Umbilical cord (tissue), 2 donors: Measurements from ENCODE around the gene LANCL1. TPM values are rescaled to one million over a fixed set of nuclear protein-coding genes. Genes with fewer than 3 reads are reported as not detected.
"Not testable (repeated sequence)": the region's sequence is repeated elsewhere in the genome, so short reads cannot be mapped to it uniquely, and the experiment has no call there.

Source experiments
- DNase-seq: peaks from one replicate; pipeline ENCODE4 v3.0.0-alpha.2; 2015; ENCODE audit warnings: low spot score
- total RNA-seq: library from RNA; depleted of rRNA; stranded (reverse); fragments of >200 nt; gene quantifications from one replicate; pipeline ENCODE4 v1.2.3, GENCODE V29; 2014; ENCODE audit warnings: low replicate concordance; ENCODE audit not compliant: insufficient read depth

The LANCL1 gene
- total RNA-seq, 1 donor from 2014 or later, result 30.8 TPM

DNA sequence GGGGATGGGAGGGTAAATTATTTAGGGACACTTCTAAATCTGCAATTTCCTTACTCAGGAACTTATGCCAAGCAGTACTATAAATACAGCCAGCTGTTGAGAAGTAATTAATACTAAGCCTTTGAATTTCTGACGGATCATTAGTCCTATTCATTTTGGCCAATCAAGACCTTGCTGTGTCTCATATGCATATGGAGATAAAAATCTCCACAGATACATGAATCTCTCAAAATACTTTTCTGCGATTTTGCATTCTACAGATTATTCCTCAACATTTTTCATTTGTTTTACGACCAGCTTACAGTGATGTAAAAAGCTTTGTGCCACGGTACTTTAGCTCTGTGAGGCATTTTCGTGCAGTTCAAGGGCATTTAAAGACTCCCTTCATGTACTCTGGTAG is 16.7 kb downstream of the LANCL1 start:
- no peak for DNase-seq

DNA sequence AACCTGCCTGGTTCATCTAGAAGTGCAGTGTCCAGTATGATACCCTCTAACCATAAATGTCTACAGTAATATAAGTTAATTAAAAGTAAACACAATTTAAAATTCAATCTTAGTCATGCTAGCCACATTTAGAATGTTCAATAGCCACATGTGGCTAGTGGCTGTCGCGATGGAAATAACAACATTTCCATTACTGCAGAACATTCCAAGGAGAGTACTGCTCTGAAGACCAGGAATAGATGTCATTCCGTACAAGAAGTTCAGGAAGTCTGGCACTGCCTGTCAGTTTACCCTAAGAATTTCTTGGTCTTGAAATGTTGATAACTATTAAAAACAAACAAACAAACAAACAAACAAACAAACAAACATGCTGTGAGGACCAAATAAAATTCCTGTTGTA is 17.2 kb downstream of the LANCL1 start:
- DNase-seq, result no peak

DNA sequence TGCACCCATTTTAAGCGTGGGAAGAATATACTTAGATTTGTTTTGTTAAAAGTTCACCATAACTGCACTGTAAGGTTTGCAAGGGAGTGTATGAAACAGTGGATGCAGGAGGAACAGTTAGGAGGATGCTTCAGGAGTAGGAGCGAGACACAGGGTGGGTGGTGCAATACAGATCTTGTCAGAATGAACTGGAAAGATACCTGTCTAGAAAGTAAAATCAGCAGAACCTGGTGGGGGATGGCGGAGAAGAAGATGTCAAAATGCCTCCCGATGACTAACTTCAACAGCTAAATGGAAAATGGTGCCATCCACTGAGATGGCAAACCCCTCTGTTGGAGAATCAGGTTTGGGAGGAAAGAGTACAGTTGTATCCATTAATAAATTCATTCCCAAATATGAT is 18.2 kb downstream of the LANCL1 start:
- no peak for DNase-seq

DNA sequence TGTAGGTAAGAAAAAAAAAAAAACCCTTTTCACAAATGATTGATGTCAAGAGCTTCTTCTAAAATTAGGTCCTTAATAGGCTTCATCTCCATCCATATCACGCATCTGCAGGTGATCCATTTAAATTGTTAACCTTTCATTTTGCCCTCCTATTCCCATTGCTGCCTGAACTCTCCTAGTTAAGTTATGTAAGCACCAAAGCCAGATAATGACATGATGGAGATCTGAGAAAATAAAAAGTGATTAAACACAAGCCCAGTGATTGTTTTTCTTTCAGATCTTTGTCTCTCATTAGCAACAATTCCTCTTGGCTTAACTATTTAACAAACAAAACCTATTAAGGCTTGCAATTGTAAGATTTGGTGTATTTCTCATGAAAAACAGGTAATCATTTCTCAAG is 20.0 kb downstream of the LANCL1 start:
- no peak for DNase-seq

DNA sequence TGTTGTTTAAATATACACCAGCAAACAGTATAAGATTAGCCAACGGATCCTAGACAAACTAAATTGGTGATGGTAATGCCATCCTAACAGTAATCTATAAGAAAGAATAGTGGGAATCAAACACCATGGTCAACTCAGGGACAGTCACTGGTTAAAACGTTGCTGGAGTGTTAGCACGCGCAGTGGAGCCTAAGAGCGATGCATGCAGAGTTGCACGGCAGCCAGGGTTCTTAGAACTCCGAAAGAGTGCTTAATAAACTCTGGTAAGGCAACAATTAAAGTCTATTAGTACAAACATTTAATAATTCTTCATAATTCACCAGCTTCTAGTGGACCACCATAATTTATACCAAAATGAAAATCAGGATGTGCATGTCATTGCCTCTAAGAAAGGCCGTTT is 22.2 kb downstream of the LANCL1 start:
- no peak for DNase-seq

DNA sequence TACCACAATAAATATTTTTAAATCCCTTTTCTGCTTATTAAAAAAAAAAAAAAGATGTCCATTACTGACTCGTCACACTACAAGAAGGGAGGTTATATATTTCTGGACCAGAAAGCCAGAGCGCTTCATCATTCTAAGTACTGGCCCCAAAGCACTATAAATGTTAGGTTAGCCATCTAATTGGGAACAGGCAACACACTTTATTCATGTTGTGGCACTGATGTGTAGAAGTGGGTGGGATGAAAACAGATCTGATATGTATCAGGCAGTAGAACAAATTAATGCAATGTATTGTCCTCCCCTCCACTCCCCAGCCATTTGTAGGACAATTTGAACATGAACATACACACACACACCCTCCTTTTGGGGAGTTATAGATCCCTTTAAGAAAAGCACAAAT is 24.4 kb downstream of the LANCL1 start:
- DNase-seq, result no peak

DNA sequence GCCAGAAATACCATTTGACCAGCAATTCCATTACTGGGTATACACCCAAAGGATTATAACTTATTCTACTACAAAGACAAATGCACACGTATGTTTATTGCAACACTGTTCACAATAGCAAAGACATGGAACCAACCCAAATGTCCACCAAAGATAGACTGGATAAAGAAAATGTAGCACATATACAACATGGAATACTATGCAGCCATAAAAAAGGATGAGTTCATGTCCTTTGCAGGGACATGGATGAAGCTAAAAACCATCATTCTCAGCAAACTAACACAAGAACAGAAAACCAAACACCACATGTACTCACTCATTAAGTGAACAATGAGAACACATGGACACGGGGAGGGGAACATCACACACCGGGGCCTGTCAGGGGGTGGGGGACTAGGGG is 25.6 kb downstream of the LANCL1 start:
- DNase-seq, result not testable (repeated sequence)

DNA sequence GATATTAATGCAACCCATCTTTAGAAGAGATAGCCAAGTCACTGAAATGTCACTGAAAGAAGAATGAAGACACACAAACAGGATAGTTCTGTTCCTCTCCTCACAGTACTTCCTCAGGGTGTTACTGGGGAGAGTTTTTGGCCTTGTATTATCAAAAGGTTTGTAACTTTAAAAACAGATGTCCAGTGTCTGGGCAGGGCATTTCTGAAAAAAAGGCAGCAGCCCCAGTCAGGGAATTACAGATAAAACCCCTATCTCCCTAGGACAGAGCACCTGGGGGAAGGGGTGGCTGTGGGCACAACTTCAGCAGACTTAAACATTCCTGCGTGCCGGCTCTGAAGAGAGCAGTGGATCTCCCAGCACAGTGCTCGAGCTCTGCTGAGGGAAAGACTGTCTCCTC is 30.8 kb downstream of the LANCL1 start:
- DNase-seq, result no peak

DNA sequence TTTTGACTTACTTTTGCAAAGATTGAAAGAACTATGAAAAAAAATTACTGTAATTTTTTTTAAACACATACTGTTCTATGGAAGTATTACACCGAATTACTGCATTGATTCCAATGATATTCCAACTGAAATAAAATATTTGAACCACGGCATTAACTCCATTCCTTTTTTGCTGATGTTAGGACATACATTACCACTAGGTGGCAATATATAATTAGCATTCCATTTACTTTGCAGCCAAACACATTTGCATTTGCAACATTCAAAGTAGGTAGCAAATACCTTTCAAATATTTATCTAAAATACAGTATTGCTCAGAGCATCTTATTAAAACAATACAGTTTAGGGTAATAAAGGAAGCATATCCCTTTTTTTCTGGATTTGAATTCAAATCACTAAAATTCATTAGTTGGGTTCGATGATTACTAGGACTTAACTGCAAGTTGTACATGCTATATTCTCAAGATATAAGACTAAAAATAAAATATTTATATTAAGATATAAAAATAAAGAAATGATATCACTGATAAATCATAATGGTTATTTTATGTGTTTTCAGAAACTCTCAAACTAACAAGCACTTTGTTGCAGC is 31.3 kb downstream of the LANCL1 start:
- peak; percentile 11 for DNase-seq

DNA sequence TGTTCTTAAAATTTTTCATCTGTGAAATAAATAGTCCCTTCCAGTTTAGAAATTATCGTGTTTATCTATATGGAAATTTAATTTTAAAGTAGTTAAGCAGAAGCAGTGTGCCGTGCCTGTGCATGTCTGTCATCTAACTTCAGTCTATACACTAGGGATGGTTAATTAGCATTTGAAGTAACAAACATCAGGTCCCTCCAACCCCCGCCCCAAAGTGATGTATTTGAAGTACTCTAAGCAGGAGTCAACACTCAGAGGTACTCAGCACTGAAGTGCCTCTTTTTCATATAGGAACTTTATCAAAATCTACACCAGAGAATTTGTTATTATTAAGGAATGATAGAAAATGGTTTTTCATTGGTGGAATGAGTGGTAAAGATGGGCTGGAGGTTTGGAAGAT is 33.0 kb downstream of the LANCL1 start:
- no peak for DNase-seq

DNA sequence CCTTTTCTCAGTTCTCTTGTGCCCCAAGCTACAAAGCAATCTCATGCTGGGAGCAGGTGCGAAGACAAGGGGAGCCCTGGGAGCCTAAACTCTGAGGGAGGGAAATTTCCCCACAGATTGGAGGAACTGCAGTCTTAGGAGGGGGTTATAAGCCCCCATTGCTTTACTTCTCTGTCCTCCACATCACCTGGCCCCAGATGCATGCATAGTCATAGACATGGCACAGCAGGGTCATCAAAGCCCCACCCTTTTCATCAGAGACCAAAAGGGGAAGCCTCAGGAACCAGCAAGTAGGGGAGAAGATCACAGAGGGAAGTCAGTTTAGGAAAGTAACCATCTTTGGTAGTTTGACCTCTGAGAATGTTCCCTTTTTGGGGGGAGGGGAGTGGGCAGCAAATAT is 33.7 kb downstream of the LANCL1 start:
- no peak for DNase-seq

DNA sequence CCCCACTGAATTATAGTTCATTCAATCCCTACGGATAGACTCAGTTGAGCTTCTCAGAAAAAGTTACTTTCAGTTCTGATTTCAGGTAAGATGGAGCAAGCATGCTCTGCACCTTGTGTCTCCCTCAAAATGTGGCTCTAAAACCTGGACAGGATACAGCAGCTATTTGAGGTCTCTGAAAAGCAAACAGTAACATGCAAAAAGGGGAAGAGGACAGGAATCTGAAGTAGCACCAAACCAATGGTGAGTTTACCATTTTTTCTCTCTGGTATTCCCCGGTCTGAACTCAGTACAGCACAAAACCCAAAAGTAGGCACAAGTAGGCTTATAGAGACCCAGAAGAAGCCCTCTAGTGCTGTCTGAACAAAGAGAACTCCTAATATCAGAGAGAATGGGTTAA is 34.1 kb downstream of the LANCL1 start:
- DNase-seq, result no peak

DNA sequence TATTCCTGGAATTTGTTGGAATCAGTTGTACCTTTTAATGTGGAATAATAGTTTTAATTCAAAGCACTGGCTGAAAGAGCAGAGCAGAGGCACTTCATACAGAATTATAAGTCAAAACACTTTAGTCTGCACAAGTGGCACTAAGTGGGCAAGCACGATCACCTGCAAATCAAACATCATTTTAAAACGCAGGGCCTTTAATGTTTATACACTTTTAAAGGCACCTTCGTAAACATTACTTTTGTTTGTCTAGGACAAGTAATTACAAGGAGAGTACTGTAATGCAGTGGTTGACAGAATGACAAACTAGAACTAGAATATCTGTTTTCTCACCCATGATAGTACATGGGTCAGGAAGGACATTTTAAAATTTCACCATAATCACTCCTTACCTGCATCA is 36.4 kb downstream of the LANCL1 start:
- DNase-seq, result no peak

DNA sequence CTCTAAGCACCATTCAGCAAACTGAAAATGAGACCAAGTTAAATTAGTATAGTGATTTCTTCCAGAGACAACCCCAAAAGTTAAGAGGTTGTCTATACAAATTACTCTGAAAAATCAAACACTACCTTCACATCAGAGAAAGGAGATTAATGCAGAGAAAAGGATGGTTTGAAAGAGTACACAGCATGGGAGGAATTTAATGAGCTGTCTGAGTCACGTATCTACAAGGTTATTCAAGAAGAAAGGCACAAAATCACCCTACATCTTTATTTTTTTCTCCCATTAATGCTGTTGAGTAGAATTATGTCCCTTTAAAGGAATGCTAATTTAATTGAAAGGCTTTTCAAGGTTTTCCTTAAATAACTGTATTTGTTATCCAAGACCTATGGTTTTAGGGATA is 41.1 kb downstream of the LANCL1 start:
- no peak for DNase-seq

DNA sequence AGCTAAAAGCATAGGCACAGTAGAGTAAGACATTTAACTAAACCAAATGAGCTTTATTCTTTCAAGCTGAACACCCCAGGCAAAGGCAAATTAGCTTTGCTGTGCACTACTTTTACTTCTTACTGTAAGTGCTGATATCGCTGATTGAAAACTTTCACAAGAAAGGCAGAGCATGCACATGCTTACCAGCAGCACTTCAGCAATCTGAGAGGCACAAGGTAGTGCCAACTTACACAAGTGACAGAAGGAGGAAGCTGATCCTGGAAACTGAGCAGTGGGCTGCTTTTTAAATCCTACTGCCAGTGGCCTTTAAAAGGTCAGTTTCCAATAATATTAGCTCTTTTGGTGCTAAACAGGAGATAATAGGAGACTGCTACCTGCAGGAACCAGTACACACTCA is 43.9 kb downstream of the LANCL1 start:
- no peak for DNase-seq

DNA sequence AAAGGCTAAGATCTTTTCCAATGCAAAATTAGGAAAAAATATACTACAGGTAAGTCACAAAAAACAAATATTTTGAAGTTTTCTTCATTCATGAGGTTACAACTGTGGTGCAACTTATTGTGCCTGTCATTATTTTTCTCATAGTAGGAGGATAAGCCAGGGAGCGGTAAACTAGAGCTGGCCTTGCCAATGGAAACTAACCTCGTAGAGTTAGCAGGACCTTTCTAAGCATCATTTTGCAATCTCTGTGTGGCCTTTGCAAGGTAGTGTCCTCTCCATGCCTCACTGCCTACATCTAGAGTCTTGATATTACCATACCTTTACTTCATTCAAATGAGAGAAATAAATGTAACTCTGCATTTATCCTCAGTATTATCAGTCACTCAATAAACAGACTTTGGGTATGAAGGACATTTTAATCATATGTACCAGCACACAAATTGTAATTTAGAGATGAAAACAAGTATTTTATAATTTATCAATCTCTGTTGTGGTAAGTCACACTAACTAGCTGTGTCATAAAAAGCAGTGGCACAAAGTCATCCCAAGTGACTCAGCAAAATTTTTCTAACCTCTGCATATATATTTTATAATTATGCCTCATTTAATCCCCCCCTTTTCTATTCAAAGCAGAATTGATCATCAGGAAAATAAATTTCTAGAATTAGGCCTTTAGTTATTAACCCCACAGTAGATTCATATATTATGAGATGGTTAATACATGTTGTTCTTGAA is 47.0 kb downstream of the LANCL1 start:
- DNase-seq, result no peak

DNA sequence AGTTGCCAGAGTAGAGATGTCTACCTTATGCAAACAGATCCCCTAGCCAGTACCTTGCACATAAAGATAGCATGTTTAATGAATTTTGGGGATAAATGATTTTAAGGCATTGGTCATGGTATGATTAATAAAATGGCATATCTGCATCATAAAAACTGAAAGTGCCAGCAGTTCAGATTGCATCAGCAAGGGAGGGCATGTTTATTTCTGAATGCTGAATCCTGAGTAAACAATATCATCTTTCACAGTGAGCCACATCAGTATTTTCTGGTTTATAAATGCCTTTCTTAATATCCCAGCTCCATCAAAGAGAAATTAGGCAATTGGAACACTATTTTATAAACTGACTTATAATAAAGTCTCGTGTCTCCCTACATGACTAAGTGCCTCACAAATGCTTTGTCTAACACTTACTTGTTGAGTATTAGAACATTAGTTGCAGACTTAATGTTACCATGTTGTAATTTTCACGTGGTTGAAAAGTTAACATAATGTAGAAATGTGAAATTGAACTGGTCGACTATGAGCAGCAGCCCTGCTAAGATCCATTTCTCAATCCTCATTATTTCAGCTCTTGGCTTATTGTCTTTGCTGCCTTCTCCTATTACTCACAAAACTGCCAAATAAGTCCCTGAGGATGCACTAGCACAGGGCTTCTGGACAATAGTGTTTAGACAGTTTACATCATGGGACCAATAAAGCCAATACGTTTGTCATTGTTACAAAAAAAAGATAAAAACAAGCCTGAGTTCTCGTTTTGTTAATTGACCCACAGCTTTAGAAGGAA is 48.0 kb downstream of the LANCL1 start:
- DNase-seq, result no peak

DNA sequence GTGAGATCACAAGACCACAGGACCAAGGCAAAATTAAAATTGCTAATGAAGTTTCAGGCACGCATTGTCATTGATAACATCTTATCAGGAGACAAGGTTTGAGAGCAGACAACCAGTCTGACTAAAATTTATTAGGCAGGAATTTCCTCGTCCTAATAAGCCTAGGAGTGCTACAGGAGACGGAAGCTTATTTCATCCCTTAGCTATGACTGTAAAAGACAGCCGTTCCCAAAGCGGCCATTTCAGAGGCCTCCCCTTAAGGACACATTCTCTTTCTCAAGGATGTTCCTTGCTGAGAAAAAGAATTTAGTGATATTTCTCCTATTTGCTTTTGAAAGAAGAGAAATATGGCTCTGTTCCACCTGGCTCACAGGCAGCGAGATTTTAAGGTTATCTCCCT is 49.2 kb downstream of the LANCL1 start:
- not testable (repeated sequence) for DNase-seq

DNA sequence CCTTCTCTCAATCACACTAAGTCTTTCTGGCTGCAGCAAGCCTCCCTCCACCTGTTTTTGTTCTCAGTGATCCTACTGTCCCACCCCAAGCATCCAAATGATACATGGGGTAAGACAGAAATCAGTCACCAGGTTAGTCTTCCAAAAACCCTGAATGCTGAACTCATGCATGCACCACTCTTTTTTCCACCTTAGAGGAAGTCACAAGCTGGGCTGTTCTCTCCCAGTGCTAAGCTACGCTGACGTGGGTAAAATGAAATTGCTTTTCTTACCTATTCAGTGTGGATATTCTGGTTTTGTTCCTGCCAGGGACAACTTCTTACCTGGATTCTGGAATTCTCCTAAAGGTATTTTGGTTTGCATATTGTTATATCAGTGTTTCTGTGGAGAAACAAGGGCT is 54.2 kb downstream of the LANCL1 start:
- no peak for DNase-seq

DNA sequence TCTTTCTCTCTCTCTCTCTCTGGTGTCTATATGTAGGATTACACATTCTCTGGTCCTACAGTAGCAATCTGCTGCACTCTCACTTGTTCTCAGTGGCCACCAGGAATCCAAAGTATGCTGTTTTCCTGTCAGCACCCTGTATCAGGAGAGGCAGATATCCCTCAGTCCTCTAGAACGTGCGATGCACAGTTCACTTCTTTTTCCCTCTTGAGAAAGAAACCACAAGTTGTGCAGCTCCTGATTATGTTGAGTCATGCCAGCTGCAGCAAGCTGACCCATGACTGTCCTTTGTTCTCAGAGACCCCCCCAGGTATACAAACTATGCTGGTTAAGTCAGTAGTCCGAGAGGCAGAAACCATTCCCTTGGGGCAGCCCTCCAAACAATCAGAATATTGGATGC is 54.6 kb downstream of the LANCL1 start:
- DNase-seq, result no peak

DNA sequence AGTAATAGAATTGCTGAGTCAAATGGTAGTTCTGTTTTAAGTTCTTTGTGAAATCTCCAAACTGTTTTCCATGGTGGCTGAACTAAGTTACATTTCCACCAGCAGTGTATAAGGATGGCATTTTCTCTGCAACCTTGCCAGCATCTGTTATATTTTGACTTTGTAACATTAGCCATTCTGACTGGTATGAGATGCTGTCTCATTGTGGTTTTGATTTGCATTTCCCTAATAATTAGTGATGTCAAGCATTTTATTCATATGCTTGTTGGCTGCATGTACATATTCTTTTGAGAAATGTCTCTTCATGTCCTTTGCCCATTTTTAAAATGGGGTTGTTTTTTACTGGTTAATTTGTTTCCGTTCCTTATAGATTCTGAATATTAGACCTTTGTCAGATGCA is 63.9 kb downstream of the LANCL1 start:
- no peak for DNase-seq

DNA sequence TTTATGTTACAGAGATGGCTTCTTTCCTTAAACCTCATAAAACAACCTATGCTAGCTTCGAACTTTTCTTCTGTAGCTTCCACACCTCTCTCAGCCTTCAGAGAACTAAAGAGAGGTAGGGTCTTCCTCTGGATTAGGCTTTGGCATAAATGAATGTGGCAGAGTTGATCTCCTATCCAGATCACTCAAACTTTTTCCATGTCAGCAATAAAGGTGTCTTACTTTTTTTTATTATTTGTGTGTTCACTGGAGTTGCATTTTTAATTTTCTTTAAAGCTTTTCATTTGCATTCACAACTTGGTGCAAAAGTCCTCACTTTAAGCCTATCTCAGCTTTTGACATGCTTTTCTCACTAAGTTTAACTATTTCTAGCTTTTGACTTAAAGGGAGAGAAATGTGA is 66.0 kb downstream of the LANCL1 start:
- DNase-seq, result no peak

DNA sequence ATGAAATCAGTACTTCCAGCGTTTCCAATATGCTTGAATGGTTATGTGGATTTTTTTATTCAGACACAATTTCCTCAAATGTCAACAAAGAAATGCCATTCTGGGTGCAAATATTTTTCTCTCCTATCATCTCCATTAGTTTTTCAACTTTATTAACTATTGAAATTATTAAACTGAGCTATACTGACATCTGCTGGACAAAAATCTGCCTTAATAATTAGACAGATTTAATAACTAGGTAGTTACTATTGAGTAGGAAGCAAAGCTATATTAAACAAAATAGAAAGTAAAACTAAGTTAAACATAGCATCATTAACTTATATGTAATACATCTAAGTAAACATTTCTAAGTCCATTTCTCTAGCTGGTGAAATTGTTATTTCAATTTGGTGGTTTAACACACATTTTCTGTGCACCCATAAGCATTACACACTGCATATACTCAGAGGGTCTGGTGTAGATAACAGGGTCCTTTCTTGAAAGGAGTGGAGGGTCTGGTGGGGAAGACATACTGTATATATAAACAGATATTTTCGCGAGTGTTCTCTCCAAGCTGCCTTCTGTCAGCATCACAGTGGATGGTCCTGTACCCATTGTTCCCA is 77.0 kb downstream of the LANCL1 start:
- DNase-seq, result no peak
